Heart left ventricle (tissue), 13 donors: ENCODE results near the gene HNRNPR.

ENCODE experiments used
- POLR2A ChIP-seq, 2 donors: fragments of 450-650 bp; IDR thresholded peaks; one replicate each; pipeline ENCODE4 v1.6.1; 2017; ENCODE audit warnings: antibody characterized with exemption in 2 of 2, mild to moderate bottlenecking in 2 of 2, moderate library complexity in 2 of 2
- TF ChIP-seq, protein P1 (sequence below), 12 donors: fragments of 200-600 bp; sonication (generic) in 4 of 12; IDR thresholded peaks; one replicate each; pipeline versions ENCODE4 v1.5.0 to v1.8.0; 2018 to 2022; ENCODE audit warnings: antibody characterized with exemption in 12 of 12, mild to moderate bottlenecking in 5 of 12
- donor health status: ischemic (EF 13 %, LVEDD 7.1; RV severe dilation, severe dysfunction).
- donor health status: DM: no; HTN: yes; CAD: no.
- donor health status: DM: no; HTN: no; CAD: no.
- donor health status: ischemic (EF 25% LVEDD 6.9; RV normal size, moderate dysfunction).
- donor health status: ischemic (EF 25% LVEDD 5.7; RV mildly dilated, moderate dysfunction).
- donor health status: ischemic (EF 35%, LVEDD 5.7; RV mildly dilated, moderate dysfunction).
- donor health status: nonischemic (EF 11% LVEDD 7.7; RV severe dilation, severe dysfunction).
- donor health status: DM: yes; HTN: yes; CAD: no.
- donor health status: PGD.
- donor health status: ischemic (EF 29% LVEDD 5.4; RV normal size, mild dysfunction).
- donor health status: nonischemic (EF 23%, LVEDD 6.1; RV moderate dilation, normal function).

DNA sequence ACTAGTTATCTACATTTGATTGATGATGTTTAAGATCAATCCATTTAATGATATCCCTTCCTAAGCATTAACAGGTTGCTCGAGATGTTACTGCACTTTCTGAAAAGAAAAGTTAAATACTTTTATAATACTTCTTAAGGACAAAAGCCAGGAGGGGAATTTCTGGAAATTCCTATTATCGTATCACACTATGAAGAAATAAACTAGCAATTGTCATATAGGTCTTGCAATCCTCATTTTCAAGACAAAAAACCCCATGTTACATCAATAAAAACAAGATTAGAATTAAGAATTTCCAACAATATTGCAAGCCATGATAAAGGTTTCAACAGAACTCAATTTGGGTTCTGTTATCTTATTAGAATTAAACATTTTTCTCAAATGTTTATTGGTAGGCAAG, 47.2 kb downstream of the HNRNPR start:
- TF ChIP-seq, protein P1, sequence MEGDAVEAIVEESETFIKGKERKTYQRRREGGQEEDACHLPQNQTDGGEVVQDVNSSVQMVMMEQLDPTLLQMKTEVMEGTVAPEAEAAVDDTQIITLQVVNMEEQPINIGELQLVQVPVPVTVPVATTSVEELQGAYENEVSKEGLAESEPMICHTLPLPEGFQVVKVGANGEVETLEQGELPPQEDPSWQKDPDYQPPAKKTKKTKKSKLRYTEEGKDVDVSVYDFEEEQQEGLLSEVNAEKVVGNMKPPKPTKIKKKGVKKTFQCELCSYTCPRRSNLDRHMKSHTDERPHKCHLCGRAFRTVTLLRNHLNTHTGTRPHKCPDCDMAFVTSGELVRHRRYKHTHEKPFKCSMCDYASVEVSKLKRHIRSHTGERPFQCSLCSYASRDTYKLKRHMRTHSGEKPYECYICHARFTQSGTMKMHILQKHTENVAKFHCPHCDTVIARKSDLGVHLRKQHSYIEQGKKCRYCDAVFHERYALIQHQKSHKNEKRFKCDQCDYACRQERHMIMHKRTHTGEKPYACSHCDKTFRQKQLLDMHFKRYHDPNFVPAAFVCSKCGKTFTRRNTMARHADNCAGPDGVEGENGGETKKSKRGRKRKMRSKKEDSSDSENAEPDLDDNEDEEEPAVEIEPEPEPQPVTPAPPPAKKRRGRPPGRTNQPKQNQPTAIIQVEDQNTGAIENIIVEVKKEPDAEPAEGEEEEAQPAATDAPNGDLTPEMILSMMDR (IDR thresholded peaks at IDR 0.05), result no peak
- TF ChIP-seq POLR2A (IDR thresholded peaks at IDR 0.05), result no peak
